GM18508 (cell line): Measurements from ENCODE around the gene OR4A5.
"Not testable (repeated sequence)": the region's sequence is repeated elsewhere in the genome, so short reads cannot be mapped to it uniquely, and the experiment has no call there.

Source experiments
- ATAC-seq: cut with Tn5 transposase; IDR thresholded peaks from one replicate; pipeline ENCODE4 v1.9.1; 2021; ENCODE audit warnings: moderate number of reproducible peaks; ENCODE audit not compliant: insufficient read depth, unreplicated experiment

The OR4A5 gene, protein sequence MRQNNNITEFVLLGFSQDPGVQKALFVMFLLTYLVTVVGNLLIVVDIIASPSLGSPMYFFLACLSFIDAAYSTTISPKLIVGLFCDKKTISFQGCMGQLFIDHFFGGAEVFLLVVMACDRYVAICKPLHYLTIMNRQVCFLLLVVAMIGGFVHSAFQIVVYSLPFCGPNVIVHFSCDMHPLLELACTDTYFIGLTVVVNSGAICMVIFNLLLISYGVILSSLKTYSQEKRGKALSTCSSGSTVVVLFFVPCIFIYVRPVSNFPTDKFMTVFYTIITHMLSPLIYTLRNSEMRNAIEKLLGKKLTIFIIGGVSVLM

DNA sequence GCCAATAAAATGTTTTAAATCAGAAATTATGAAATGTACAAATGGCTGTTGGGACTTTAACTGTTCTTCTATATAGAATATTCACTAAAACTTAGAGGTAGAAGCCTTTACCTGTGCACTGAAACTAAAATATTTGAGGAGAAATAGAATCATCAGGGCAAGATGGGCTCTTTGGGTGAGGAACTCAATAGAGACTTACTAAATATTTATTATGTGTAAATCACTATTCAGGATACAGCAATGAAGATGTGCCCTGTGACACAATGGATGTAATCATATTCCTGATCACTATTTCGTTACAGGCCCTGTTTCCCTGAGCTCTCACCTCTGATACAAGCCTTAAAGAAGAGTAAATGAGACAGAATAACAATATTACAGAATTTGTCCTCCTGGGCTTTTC, at the start of gene OR4A5:
Gene OR4A5, plus strand, starts transcription at position 301 of the 400 bp plus-strand sequence. Its CDS starts 53 bp downstream, at position 354.
- not testable (repeated sequence) for ATAC-seq

GRCh38 chr11:54720094-54720493, 13.5 kb downstream of the OR4A5 start:
- not testable (repeated sequence) for ATAC-seq
